Suprapubic skin (tissue), 4 donors: ENCODE data around the gene LDB2. TPM values are rescaled to one million over a fixed set of nuclear protein-coding genes. Genes with fewer than 3 reads are reported as not detected.

Experiments used
- DNase-seq, 2 donors: peaks; one replicate each; pipeline ENCODE4 v3.0.0-alpha.2; 2019; ENCODE audit warnings: low spot score in 2 of 2
- H3K27ac ChIP-seq: fragments of 200-600 bp; sonication (generic); one replicate; pipeline ENCODE4 v1.5.1; 2019
- H3K27me3 ChIP-seq: fragments of 200-600 bp; sonication (generic); one replicate; pipeline ENCODE4 v1.5.1; 2019
- H3K36me3 ChIP-seq: fragments of 200-600 bp; sonication (generic); one replicate; pipeline ENCODE4 v1.5.1; 2019
- H3K4me1 ChIP-seq: fragments of 200-600 bp; sonication (generic); one replicate; pipeline ENCODE4 v1.5.1; 2019
- H3K4me3 ChIP-seq: fragments of 200-600 bp; sonication (generic); one replicate; pipeline ENCODE4 v1.5.1; 2019; ENCODE audit warnings: mild to moderate bottlenecking
- H3K9me3 ChIP-seq: fragments of 200-600 bp; sonication (generic); one replicate; pipeline ENCODE4 v1.5.1; 2019
- CTCF ChIP-seq, 2 donors: fragments of 200-600 bp in 1 of 2; fragments of 450-650 bp in 1 of 2; sonication (generic) in 1 of 2; IDR thresholded peaks; one replicate each; pipeline ENCODE4 v1.5.1; 2016 to 2019; ENCODE audit warnings: antibody characterized with exemption in 2 of 2, mild to moderate bottlenecking in 1 of 2, moderate library complexity in 1 of 2
- EP300 ChIP-seq: sonication (generic); formaldehyde crosslinking; IDR thresholded peaks from one replicate; pipeline ENCODE4 v1.6.1; 2017; ENCODE audit warnings: antibody characterized with exemption
- POLR2A ChIP-seq, 2 donors: fragments of 450-650 bp; IDR thresholded peaks; one replicate each; pipeline ENCODE4 v1.6.1; 2017; ENCODE audit warnings: antibody characterized with exemption in 2 of 2, mild to moderate bottlenecking in 2 of 2, moderate library complexity in 2 of 2
- POLR2AphosphoS5 ChIP-seq, 3 donors: sonication (generic); formaldehyde crosslinking; IDR thresholded peaks; one replicate each; pipeline ENCODE4 v1.6.1; 2017; ENCODE audit warnings: antibody characterized with exemption in 3 of 3
- WGBS: methylation state at CpG from one replicate; pipeline ENCODE4 v1.1.5; 2018; 5-methylcytosine and 5-hydroxymethylcytosine counted together
- total RNA-seq, 4 donors: library from RNA; depleted of rRNA; stranded (reverse); fragments of >200 nt; gene quantifications; one replicate each; pipeline ENCODE4 v1.1.0, GENCODE V29; 2016

Gene LDB2
- total RNA-seq, 4 donors from 2014 or later: 4.7 to 17.7 (median 9.9) TPM

GRCh38 chr4:16846540-16847117, 51.8 kb downstream of the LDB2 start:
- Histone ChIP-seq H3K4me1 (peaks cover 4% of the 10 kb centered on the region), H3K27me3 (no peaks in the 10 kb centered on the region), H3K36me3 (no peaks in the 10 kb centered on the region), H3K4me3 (no peak overlapping the region), H3K9me3 (no peaks in the 10 kb centered on the region), H3K27ac (no peak overlapping the region)
- TF ChIP-seq POLR2AphosphoS5 (IDR thresholded peaks at IDR 0.05) (no peak), EP300 (no peak), CTCF (IDR thresholded peaks at IDR 0.05) (no peak), POLR2A (IDR thresholded peaks at IDR 0.05) (no peak)
- WGBS: 95% methylated on average over 2 of the region's 2 CpGs
- DNase-seq: no peak

GRCh38 chr4:16844816-16845586, 53.4 kb downstream of the LDB2 start:
- no peaks in the 10 kb centered on the region for H3K27me3 ChIP-seq
- H3K4me3 ChIP-seq: no peak overlapping the region
- TF ChIP-seq EP300: no peak
- no peak for TF ChIP-seq POLR2AphosphoS5 (IDR thresholded peaks at IDR 0.05)
- no peak for TF ChIP-seq POLR2A (IDR thresholded peaks at IDR 0.05)
- no peak for TF ChIP-seq CTCF (IDR thresholded peaks at IDR 0.05)
- no peaks in the 10 kb centered on the region for H3K9me3 ChIP-seq
- H3K4me1 ChIP-seq: peaks cover 4% of the 10 kb centered on the region
- no peak for DNase-seq
- no peak overlapping the region for H3K27ac ChIP-seq
- H3K36me3 ChIP-seq: no peaks in the 10 kb centered on the region
- 78% methylated on average over 6 of the region's 6 CpGs for WGBS

DNA sequence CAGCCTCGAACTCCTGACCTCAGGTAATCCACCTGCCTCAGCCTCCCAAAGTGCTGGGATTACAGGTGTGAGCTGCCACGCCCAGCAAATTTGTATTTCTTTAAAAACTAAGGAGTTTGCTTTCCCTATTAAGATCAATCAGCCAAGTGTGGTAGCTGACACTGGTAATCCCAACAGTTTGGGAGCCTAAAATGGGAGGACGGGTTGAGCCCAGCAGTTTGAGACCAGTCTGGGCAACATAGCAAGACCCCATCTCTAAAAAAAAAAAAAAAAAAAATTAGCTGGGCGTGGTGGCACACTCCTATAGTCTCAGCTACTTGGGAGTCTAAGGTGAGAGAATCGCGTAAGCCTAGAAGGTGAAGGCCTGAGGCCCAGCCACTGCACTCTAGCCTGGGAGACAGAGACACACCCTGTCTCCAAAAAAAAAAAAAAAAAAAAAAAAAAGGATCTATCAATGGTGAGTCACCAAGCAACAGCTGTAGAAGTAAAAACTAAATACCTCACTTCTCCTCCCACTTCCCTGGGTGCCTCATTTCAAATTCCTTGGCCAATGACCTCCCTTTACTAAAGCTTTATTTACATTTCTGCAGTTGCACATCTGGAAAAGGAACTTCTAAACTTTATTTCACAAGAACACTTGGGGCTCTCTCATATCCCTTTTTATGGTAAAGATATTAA, 54.5 kb downstream of the LDB2 start:
- H3K4me3 ChIP-seq: no peak overlapping the region
- TF ChIP-seq EP300 (no peak), POLR2AphosphoS5 (IDR thresholded peaks at IDR 0.05) (no peak), POLR2A (IDR thresholded peaks at IDR 0.05) (no peak), CTCF (IDR thresholded peaks at IDR 0.05) (no peak)
- H3K36me3 ChIP-seq: no peaks in the 10 kb centered on the region
- H3K27ac ChIP-seq: no peak overlapping the region
- H3K27me3 ChIP-seq: no peaks in the 10 kb centered on the region
- H3K4me1 ChIP-seq: peaks cover 4% of the 10 kb centered on the region
- WGBS: 82% methylated on average over 6 of the region's 6 CpGs
- DNase-seq: no peak
- no peaks in the 10 kb centered on the region for H3K9me3 ChIP-seq

GRCh38 chr4:16838226-16838875, 60.1 kb downstream of the LDB2 start:
- Histone ChIP-seq H3K36me3 (no peaks in the 10 kb centered on the region), H3K27me3 (no peaks in the 10 kb centered on the region), H3K9me3 (no peaks in the 10 kb centered on the region), H3K4me1 (no peaks in the 10 kb centered on the region), H3K27ac (no peak overlapping the region), H3K4me3 (no peak overlapping the region)
- no peak for DNase-seq
- no peak for TF ChIP-seq CTCF (IDR thresholded peaks at IDR 0.05)
- WGBS: 68% methylated on average over 4 of the region's 4 CpGs

GRCh38 chr4:16837475-16837874, 61.0 kb downstream of the LDB2 start:
- no peak overlapping the region for H3K27ac ChIP-seq
- no peaks in the 10 kb centered on the region for H3K36me3 ChIP-seq
- 59% methylated on average over 3 of the region's 3 CpGs for WGBS

More at GRCh38 chr4:16837475-16837874, 61.0 kb downstream of the LDB2 start:
- H3K27me3 ChIP-seq: no peaks in the 10 kb centered on the region
- H3K4me1 ChIP-seq: no peaks in the 10 kb centered on the region
- H3K9me3 ChIP-seq: no peaks in the 10 kb centered on the region
- H3K4me3 ChIP-seq: no peak overlapping the region
- DNase-seq: no peak
- no peak for TF ChIP-seq CTCF (IDR thresholded peaks at IDR 0.05)
- no peak for TF ChIP-seq POLR2AphosphoS5 (IDR thresholded peaks at IDR 0.05)
- TF ChIP-seq EP300: no peak
- TF ChIP-seq POLR2A (IDR thresholded peaks at IDR 0.05): no peak
